K562 (cell line): Measurements from ENCODE around the gene GRK4. TPM values are rescaled to one million over a fixed set of nuclear protein-coding genes. Genes with fewer than 3 reads are reported as not detected.

Experiments used
- ARID1B ChIP-seq: fragments of 450-650 bp; IDR thresholded peaks from 2 replicates; pipeline ENCODE4 v1.6.1; 2016; ENCODE audit warnings: antibody characterized with exemption, mild to moderate bottlenecking, inconsistent platforms
- ARID2 ChIP-seq: fragments of 450-650 bp; IDR thresholded peaks from 2 replicates; pipeline ENCODE4 v1.6.1; 2017; ENCODE audit warnings: antibody characterized with exemption, mild to moderate bottlenecking
- ASH1L ChIP-seq: fragments of 450-650 bp; IDR thresholded peaks from 2 replicates; pipeline ENCODE4 v1.6.1; 2018; ENCODE audit warnings: borderline replicate concordance, mild to moderate bottlenecking, low read depth; ENCODE audit not compliant: partially characterized antibody
- FOSL1 ChIP-seq: fragments of 200-800 bp; sonication (Bioruptor generic); conservative IDR thresholded peaks from 2 replicates; pipeline ENCODE4 v1.6.1; 2016; ENCODE audit warnings: missing genetic modification characterization, missing compliant biosample characterization
- FOXA1 ChIP-seq: fragments of 450-650 bp; IDR thresholded peaks from 2 replicates; pipeline ENCODE4 v1.6.1; 2016; ENCODE audit warnings: mild to moderate bottlenecking, borderline replicate concordance
- LCOR ChIP-seq: sonication (generic); formaldehyde crosslinking; IDR thresholded peaks from 2 replicates; pipeline ENCODE4 v1.8.0; 2022; ENCODE audit warnings: mild to moderate bottlenecking, missing genetic modification reagents
- NR4A1 ChIP-seq, 2 experiments: fragments of 250-450 bp in 1 of 2; fragments of 450-650 bp in 1 of 2; sonication (Bioruptor Pico) in 1 of 2; IDR thresholded peaks; 2 replicates each; pipeline versions ENCODE4 v1.4.0 to v1.6.1; 2016 to 2020; ENCODE audit warnings: mild to moderate bottlenecking in 2 of 2, missing compliant biosample characterization in 1 of 2, missing genetic modification characterization in 1 of 2, moderate library complexity in 1 of 2
- PML ChIP-seq: IDR thresholded peaks from 2 replicates; pipeline ENCODE4 v1.6.1; 2012; ENCODE audit warnings: low read length, inconsistent platforms
- PRMT5 ChIP-seq: sonication (generic); formaldehyde crosslinking; IDR thresholded peaks from 2 replicates; pipeline ENCODE4 v1.5.0; 2020; ENCODE audit warnings: missing genetic modification reagents
- RBM25 ChIP-seq: fragments of 200-400 bp; formaldehyde crosslinking; IDR thresholded peaks from 2 replicates; pipeline ENCODE4 v1.6.1; 2018; ENCODE audit warnings: low read length, low read depth, moderate library complexity; ENCODE audit not compliant: severe bottlenecking
- SMAD3 ChIP-seq: fragments of 450-650 bp; formaldehyde crosslinking; conservative IDR thresholded peaks from 2 replicates; pipeline ENCODE4 v1.4.0; 2020; ENCODE audit warnings: mild to moderate bottlenecking
- SMARCA4 ChIP-seq: fragments of 450-650 bp; IDR thresholded peaks from 2 replicates; pipeline ENCODE4 v1.6.1; 2016
- SRSF3 ChIP-seq: fragments of 200-400 bp; formaldehyde crosslinking; IDR thresholded peaks from 2 replicates; pipeline ENCODE4 v1.6.1; 2016; ENCODE audit warnings: mild to moderate bottlenecking, low read length, moderate library complexity; ENCODE audit not compliant: insufficient read depth
- TRIM24 ChIP-seq, 2 experiments: fragments of 450-650 bp; IDR thresholded peaks; 2 replicates each; pipeline ENCODE4 v1.6.1; 2016
- XRCC3 ChIP-seq: fragments of 450-650 bp; IDR thresholded peaks from 2 replicates; pipeline ENCODE4 v1.6.1; 2017; ENCODE audit warnings: mild to moderate bottlenecking, moderate library complexity
- ZNF124 ChIP-seq: sonication (generic); formaldehyde crosslinking; IDR thresholded peaks from 2 replicates; pipeline ENCODE4 v1.8.1; 2022; ENCODE audit warnings: missing genetic modification reagents
- ZNF253 ChIP-seq: fragments of 250-450 bp; sonication (Bioruptor Pico); conservative IDR thresholded peaks from 2 replicates; pipeline ENCODE4 v1.6.1; 2021; ENCODE audit warnings: mild to moderate bottlenecking
- ZNF3 ChIP-seq: fragments of 250-450 bp; sonication (Bioruptor Pico); IDR thresholded peaks from 2 replicates; pipeline ENCODE4 v1.5.0; 2021; ENCODE audit warnings: mild to moderate bottlenecking, moderate library complexity
- ZNF507 ChIP-seq: conservative IDR thresholded peaks from 2 replicates; pipeline ENCODE4 v1.6.1; 2017; ENCODE audit warnings: missing genetic modification characterization, missing compliant biosample characterization
- polyA plus RNA-seq, 8 experiments: library from polyadenylated mRNA; depleted of rRNA in 4 of 8; stranded (reverse) in 5 of 8; unstranded in 3 of 8; fragments of >200 nt; fragmentation: Nextera tagmentation in 2 of 8; fragmentation: Illumina TruSeq in 1 of 8; extraction: Ambion mirVana in 2 of 8; extraction: Trizol in 1 of 8; gene quantifications; 2 replicates each; pipeline versions ENCODE4 v1.2.1 to v1.2.3, GENCODE V29; 2011 to 2014; ENCODE audit warnings: inconsistent platforms in 1 of 8, missing spikeins in 1 of 8
- total RNA-seq, 7 experiments: library from RNA; depleted of rRNA in 6 of 7; stranded (reverse); fragments of >200 nt in 6 of 7; fragmentation: Illumina TruSeq in 2 of 7; extraction: Trizol in 2 of 7; gene quantifications; 2 replicates each; pipeline versions ENCODE4 v1.2.1 to v1.2.3, GENCODE V29; 2011 to 2021; ENCODE audit warnings: low replicate concordance in 1 of 7
- TF ChIP-seq, protein P1 (sequence below), 2 experiments: IDR thresholded peaks; 2 replicates each; pipeline ENCODE4 v1.6.1; 2011; ENCODE audit warnings: borderline replicate concordance in 1 of 2, control low read depth in 1 of 2, low read depth in 1 of 2, low read length in 1 of 2, mild to moderate bottlenecking in 1 of 2, mixed read lengths in 1 of 2, moderate library complexity in 1 of 2; ENCODE audit not compliant: insufficient read depth in 1 of 2, insufficient read length in 1 of 2, poor library complexity in 1 of 2, severe bottlenecking in 1 of 2; ENCODE audit errors: extremely low read depth in 1 of 2
- TF ChIP-seq, protein P2 (sequence below): fragments of 250-450 bp; sonication (Bioruptor Pico); IDR thresholded peaks from 2 replicates; pipeline ENCODE4 v1.4.0; 2020; ENCODE audit warnings: borderline replicate concordance
- TF ChIP-seq, protein P3 (sequence below): fragments of 450-650 bp; formaldehyde crosslinking; IDR thresholded peaks from 2 replicates; pipeline ENCODE4 v1.4.0; 2022; ENCODE audit warnings: missing genetic modification characterization

Gene GRK4
- total and polyA plus RNA-seq, 9 of the 15 experiments (the other 6 are each of a cell fraction or from before 2014, with no cell fraction given): 1.1 to 4.8 (median 2.6) TPM

DNA sequence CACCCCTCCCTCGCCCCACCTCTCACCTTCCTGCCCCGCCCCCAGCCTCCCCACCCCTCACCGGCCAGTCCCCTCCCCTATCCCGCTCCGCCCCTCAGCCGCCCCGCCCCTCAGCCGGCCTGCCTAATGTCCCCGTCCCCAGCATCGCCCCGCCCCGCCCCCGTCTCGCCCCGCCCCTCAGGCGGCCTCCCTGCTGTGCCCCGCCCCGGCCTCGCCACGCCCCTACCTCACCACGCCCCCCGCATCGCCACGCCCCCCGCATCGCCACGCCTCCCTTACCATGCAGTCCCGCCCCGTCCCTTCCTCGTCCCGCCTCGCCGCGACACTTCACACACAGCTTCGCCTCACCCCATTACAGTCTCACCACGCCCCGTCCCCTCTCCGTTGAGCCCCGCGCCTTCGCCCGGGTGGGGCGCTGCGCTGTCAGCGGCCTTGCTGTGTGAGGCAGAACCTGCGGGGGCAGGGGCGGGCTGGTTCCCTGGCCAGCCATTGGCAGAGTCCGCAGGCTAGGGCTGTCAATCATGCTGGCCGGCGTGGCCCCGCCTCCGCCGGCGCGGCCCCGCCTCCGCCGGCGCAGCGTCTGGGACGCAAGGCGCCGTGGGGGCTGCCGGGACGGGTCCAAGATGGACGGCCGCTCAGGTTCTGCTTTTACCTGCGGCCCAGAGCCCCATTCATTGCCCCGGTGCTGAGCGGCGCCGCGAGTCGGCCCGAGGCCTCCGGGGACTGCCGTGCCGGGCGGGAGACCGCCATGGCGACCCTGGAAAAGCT, 110.9 kb downstream of the GRK4 start, which contains the start of the genes HTT and HTT-AS (continued):
- TF ChIP-seq, protein P1, sequence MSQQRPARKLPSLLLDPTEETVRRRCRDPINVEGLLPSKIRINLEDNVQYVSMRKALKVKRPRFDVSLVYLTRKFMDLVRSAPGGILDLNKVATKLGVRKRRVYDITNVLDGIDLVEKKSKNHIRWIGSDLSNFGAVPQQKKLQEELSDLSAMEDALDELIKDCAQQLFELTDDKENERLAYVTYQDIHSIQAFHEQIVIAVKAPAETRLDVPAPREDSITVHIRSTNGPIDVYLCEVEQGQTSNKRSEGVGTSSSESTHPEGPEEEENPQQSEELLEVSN (IDR thresholded peaks at IDR 0.05; ENCODE audit: borderline replicate concordance in 1 of 2, extremely low read depth in 1 of 2, insufficient read depth in 1 of 2, insufficient read length in 1 of 2, low read depth in 1 of 2, low read length in 1 of 2, poor library complexity in 1 of 2, severe bottlenecking in 1 of 2): no peak
- TF ChIP-seq FOXA1 (no peak), ZNF507 (tag) (no peak), NR4A1 (CRISPR knock-in tag; IDR thresholded peaks at IDR 0.05) (no peak), NR4A1 (tag; IDR thresholded peaks at IDR 0.05) (no peak), ZNF124 (CRISPR knock-in tag) (no peak), TRIM24 (IDR thresholded peaks at IDR 0.05) (no peak), ARID1B (no peak), ZNF253 (CRISPR knock-in tag) (no peak), ARID2 (no peak), XRCC3 (no peak), FOSL1 (no peak), SMARCA4 (no peak), SRSF3 (no peak), PRMT5 (CRISPR knock-in tag) (no peak), LCOR (CRISPR knock-in tag) (no peak), ASH1L (no peak), ZNF3 (CRISPR knock-in tag) (no peak), RBM25 (peak; percentile 98), SMAD3 (CRISPR knock-in tag) (no peak), PML (peak; percentile 58; the same call in 1 of the 2 replicates)
- TF ChIP-seq, protein P2, sequence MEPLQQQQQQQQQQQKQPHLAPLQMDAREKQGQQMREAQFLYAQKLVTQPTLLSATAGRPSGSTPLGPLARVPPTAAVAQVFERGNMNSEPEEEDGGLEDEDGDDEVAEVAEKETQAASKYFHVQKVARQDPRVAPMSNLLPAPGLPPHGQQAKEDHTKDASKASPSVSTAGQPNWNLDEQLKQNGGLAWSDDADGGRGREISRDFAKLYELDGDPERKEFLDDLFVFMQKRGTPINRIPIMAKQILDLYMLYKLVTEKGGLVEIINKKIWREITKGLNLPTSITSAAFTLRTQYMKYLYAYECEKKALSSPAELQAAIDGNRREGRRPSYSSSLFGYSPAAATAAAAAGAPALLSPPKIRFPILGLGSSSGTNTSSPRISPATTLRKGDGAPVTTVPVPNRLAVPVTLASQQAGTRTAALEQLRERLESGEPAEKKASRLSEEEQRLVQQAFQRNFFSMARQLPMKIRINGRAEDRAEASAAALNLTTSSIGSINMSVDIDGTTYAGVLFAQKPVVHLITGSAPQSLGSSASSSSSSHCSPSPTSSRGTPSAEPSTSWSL (CRISPR knock-in tag): 0 out of 2 replicates have a peak, but pooled peaks have one; percentile 34
- TF ChIP-seq, protein P3, sequence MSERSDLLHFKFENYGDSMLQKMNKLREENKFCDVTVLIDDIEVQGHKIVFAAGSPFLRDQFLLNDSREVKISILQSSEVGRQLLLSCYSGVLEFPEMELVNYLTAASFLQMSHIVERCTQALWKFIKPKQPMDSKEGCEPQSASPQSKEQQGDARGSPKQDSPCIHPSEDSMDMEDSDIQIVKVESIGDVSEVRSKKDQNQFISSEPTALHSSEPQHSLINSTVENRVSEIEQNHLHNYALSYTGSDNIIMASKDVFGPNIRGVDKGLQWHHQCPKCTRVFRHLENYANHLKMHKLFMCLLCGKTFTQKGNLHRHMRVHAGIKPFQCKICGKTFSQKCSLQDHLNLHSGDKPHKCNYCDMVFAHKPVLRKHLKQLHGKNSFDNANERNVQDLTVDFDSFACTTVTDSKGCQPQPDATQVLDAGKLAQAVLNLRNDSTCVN: 0 out of 2 replicates have a peak, but pooled peaks have one; percentile 47
